ENCODE data around the gene GUCA1A.
"Not testable (repeated sequence)": the region's sequence is repeated elsewhere in the genome, so short reads cannot be mapped to it uniquely, and the experiment has no call there.

GUCA1A gene

GRCh38 chr6:42216495-42216894, 43.3 kb downstream of the GUCA1A start:
- DNase-seq: not testable (repeated sequence)

GRCh38 chr6:42217157-42217518, 44.0 kb downstream of the GUCA1A start:
- DNase-seq: no peak

DNA sequence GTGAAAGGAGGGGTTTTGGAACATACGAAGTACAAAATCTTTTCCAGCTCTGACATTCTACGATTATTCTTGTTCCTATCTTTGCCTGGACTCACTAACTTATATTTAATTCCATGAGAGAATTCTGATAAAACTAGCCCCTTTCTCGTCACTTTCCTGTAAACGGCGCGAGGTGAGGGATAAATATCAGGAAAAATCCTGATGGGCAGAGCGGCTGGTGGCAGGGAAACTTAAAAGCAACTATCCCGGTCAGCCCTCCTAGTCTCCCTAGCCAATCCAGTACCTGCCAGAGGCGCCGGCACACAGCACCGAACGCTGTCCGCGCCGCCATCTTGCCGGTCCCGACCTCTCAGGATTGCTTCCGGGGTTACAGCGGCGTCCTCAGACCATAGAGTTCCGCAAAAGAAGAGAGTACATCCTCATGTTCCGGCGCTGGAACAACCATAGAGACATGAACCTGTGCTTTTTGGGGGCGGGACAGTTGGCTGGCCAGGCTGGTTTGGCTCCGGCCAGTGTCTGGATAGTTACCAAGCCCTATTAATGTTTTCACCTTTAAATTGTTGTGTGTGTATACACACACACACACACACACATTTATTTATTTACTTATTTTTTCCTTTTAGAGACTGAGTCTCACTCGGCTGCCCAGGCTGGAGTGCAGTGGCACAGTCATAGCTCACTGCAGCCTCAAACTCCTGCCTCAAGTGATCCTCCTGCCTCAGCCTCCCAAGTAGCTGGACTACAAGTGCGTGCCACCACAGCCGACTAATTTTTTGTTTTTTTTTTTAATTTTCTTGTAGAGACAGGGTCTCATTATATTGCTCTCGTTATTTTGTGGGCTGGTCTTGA, 44.6 kb downstream of the GUCA1A start, which contains the start of gene MRPS10:
Gene MRPS10 (minus strand): TSS at position 343 of the 849 bp plus-strand sequence. CDS start 12 bp downstream, at position 331.
- peak; percentile 90 for DNase-seq

GRCh38 chr6:42220807-42221206, 47.6 kb downstream of the GUCA1A start:
- DNase-seq: no peak

DNA sequence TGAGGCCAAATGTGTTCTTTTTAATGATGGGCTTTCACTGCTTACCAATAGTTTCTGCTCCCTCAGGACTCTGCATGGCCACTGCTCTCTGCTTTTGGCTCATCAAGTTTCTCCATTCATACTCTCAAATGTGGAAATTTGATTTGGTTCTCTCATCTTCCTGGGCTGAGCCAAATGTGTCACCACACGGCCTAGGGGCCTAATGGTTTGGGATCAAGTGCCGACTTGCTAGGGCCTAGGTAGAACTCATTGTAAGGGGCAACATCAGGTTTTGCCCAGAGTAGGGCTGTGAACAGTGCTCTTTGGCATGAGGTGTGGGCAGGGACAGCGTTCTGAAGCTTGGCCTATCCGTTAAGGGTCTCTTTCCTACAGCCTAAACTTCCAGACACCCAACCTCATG, 48.4 kb downstream of the GUCA1A start:
- no peak for DNase-seq

GRCh38 chr6:42222448-42222847, 49.3 kb downstream of the GUCA1A start:
- DNase-seq: no peak

GRCh38 chr6:42224222-42225028, 51.3 kb downstream of the GUCA1A start:
- DNase-seq: no peak

DNA sequence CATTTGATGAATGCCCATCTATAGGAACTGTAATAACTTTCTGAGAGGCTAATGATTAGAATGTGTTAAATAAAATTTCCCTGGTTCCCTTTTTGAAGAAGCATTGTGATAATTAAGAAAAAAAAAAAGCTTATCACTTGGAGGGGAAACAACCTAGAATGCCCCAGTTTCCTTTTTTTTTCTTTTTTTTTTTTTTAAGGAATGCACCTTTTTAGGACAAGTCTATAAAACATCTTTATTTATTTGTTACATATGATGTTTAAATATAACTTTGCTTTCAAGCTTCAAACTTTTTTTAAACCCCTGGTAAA, 51.8 kb downstream of the GUCA1A start:
- DNase-seq: no peak

GRCh38 chr6:42225419-42225818, 52.3 kb downstream of the GUCA1A start:
- DNase-seq: no peak

DNA sequence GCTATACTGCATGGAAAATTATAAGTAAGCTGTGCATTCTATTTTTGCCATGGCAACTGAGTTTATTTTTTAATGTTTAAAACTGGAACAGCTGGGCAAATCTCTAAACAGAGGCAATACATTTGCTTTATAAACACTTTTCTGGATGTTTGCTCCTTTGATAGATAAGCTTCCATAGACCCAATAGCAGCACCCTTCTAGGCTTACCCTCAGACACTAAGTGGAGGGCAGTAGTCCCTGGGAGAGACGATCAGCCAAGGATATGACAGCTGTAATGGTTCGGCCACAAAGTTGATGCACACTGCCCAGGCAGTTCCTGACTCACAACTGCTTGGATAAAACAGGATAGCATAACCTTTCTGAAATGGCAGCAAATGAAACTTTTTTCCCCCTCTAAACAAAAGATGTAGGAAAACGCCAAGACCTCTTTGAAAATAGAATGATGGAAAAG, 53.0 kb downstream of the GUCA1A start:
- no peak for DNase-seq

- no peak for DNase-seq
Observed at GRCh38 chr6:42226645-42227143, 53.5 kb downstream of the GUCA1A start.

DNA sequence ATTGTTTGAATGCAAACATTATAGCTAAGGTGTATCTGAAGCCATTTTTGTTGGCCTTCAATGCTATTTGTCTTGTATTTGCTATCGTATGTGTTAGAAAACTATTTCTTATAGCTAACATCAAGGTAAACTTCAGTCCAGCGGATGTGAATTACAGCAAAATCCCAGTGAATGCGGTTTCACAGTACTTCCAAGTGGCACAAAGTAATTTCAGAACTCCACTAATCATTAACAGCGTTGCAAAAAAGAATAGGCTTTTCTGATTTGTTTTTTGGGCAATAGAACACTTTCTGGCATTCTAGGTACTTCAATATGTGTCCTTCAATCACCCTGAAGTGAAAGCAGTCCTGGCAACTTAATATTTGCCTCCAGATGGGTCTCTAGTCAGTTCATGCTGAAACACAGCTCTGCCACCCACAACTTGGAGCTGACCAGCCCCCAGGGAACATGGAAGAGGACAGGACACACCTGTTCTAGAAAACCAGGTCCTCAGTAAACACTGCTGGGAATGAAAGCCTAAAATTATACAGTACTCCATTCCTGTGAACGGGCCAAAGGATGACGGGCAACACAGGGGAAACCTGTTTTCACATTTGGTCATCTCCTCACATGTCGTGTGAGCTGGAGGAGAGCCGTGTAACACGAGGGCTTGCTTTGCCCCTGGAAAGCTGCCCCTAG, 54.1 kb downstream of the GUCA1A start:
- no peak for DNase-seq

GRCh38 chr6:42228305-42228704, 55.1 kb downstream of the GUCA1A start:
- no peak for DNase-seq

Measured in stimulated activated naive CD4-positive, alpha-beta T cell treated with Interleukin-2 at 50 U/mL for 16 hours (primary cell).